K562 (cell line): ENCODE measurements around the gene ST6GAL1. TPM values are rescaled to one million over a fixed set of nuclear protein-coding genes. Genes with fewer than 3 reads are reported as not detected.

Experiments
- CREB3 ChIP-seq: fragments of 450-650 bp; conservative IDR thresholded peaks from 2 replicates; pipeline ENCODE4 v1.6.1; 2016; ENCODE audit warnings: missing genetic modification characterization, low read depth, mild to moderate bottlenecking, missing compliant biosample characterization, moderate library complexity
- CREB5 ChIP-seq: fragments of 250-450 bp; sonication (Bioruptor Pico); IDR thresholded peaks from 2 replicates; pipeline ENCODE4 v1.5.0; 2020; ENCODE audit warnings: mild to moderate bottlenecking
- RBFOX2 ChIP-seq: fragments of 200-400 bp; formaldehyde crosslinking; IDR thresholded peaks from 2 replicates; pipeline ENCODE4 v1.6.1; 2017; ENCODE audit warnings: low read depth, mild to moderate bottlenecking, low read length, moderate library complexity
- THRB ChIP-seq: fragments of 450-650 bp; formaldehyde crosslinking; conservative IDR thresholded peaks from 2 replicates; pipeline ENCODE4 v1.4.0; 2022; ENCODE audit warnings: mild to moderate bottlenecking, missing genetic modification characterization
- ZNF639 ChIP-seq, 2 experiments: fragments of 200-800 bp in 1 of 2; sonication (Bioruptor generic) in 1 of 2; sonication (generic) in 1 of 2; formaldehyde crosslinking in 1 of 2; IDR thresholded peaks in 1 of 2; conservative IDR thresholded peaks in 1 of 2; 2 replicates each; pipeline versions ENCODE4 v1.5.0 to v1.6.1; 2016 to 2020; ENCODE audit warnings: missing compliant biosample characterization in 1 of 2, missing genetic modification characterization in 1 of 2, missing genetic modification reagents in 1 of 2
- polyA plus RNA-seq, 8 experiments: library from polyadenylated mRNA; depleted of rRNA in 4 of 8; stranded (reverse) in 5 of 8; unstranded in 3 of 8; fragments of >200 nt; fragmentation: Nextera tagmentation in 2 of 8; fragmentation: Illumina TruSeq in 1 of 8; extraction: Ambion mirVana in 2 of 8; extraction: Trizol in 1 of 8; gene quantifications; 2 replicates each; pipeline versions ENCODE4 v1.2.1 to v1.2.3, GENCODE V29; 2011 to 2014; ENCODE audit warnings: inconsistent platforms in 1 of 8, missing spikeins in 1 of 8
- total RNA-seq, 7 experiments: library from RNA; depleted of rRNA in 6 of 7; stranded (reverse); fragments of >200 nt in 6 of 7; fragmentation: Illumina TruSeq in 2 of 7; extraction: Trizol in 2 of 7; gene quantifications; 2 replicates each; pipeline versions ENCODE4 v1.2.1 to v1.2.3, GENCODE V29; 2011 to 2021; ENCODE audit warnings: low replicate concordance in 1 of 7

The ST6GAL1 gene
- total and polyA plus RNA-seq, 9 of the 15 experiments (the other 6 are each of a cell fraction or from before 2014, with no cell fraction given), result 31.9 to 145 (median 71.0) TPM

GRCh38 chr3:186937017-186937875, 6.9 kb downstream of the ST6GAL1 start (continued):
- TF ChIP-seq CREB5 (CRISPR knock-in tag) (no peak), THRB (CRISPR knock-in tag) (no peak), CREB3 (tag) (no peak), RBFOX2 (0 out of 2 replicates have a peak, but pooled peaks have one; percentile 24), ZNF639 (CRISPR knock-in tag; conservative IDR thresholded peaks at IDR 0.05 in 1 of 2, IDR thresholded peaks at IDR 0.05 in 1 of 2) (peak in 1 of 2 experiments; percentile 34; a peak in 1 of 4 replicates)
